Measurements from ENCODE around the gene TMEM54. TPM values are rescaled to one million over a fixed set of nuclear protein-coding genes. Genes with fewer than 3 reads are reported as not detected.

TMEM54 gene
- total and polyA plus RNA-seq, 2 experiments from 2014 or later = 33.7 to 60.4 TPM

- Histone ChIP-seq H3K9me3 (ENCODE audit: low read depth) (no peaks in the 10 kb centered on the region), H3K27me3 (replicated peaks; ENCODE audit: insufficient read depth) (peaks cover 16% of the 10 kb centered on the region; the same call in 1 of the 2 replicates), H3F3A (ENCODE audit: insufficient read depth) (no peaks in the 10 kb centered on the region), H3K4me1 (ENCODE audit: insufficient read depth) (no peaks in the 10 kb centered on the region), H3K27ac (no peak overlapping the region), H3K9me2 (ENCODE audit: insufficient read depth) (no peaks in the 10 kb centered on the region), H3K36me3 (ENCODE audit: low read depth) (no peaks in the 10 kb centered on the region), H3K79me2 (ENCODE audit: insufficient read depth) (no peaks in the 10 kb centered on the region), H4K20me1 (ENCODE audit: insufficient read depth) (no peaks in the 10 kb centered on the region), H3K4me3 (no peak overlapping the region), H3K4me2 (ENCODE audit: unreplicated experiment) (no peak overlapping the region), H3K9ac (no peak overlapping the region), H2AFZ (no peak overlapping the region)
- no peak for DNase-seq
- TF ChIP-seq EZH2 (IDR thresholded peaks at IDR 0.05; ENCODE audit: insufficient read depth, poor library complexity, severe bottlenecking) (no peak), EZH2phosphoT487 (IDR thresholded peaks at IDR 0.05; ENCODE audit: insufficient read depth, low read depth) (no peak)
- in situ Hi-C loops (cut with MboI) = no loop called here
- WGBS, 2 experiments (ENCODE audit: low coverage in 1 of 2, low lambda C conversion rate in 2 of 2, missing lambda C conversion rate in 2 of 2) = 33 to 41% methylated on average over 8 to 12 of the region's 12 CpGs
These were observed 16.5 kb downstream of the TMEM54 start for GRCh38 chr1:32884726-32885125.

GRCh38 chr1:32884032-32884372 is 17.2 kb downstream of the TMEM54 start:
- no peak overlapping the region for H3K27ac ChIP-seq
- no peaks in the 10 kb centered on the region for H3K9me3 ChIP-seq (ENCODE audit: low read depth)
- H3K27me3 ChIP-seq (replicated peaks; ENCODE audit: insufficient read depth) = peaks cover 16% of the 10 kb centered on the region; the same call in 1 of the 2 replicates
- H3K4me3 ChIP-seq = no peak overlapping the region
- no peaks in the 10 kb centered on the region for H3K79me2 ChIP-seq (ENCODE audit: insufficient read depth)
- H3K9ac ChIP-seq = no peak overlapping the region
- no peak overlapping the region for H2AFZ ChIP-seq
- H3K4me1 ChIP-seq (ENCODE audit: insufficient read depth) = no peaks in the 10 kb centered on the region
- in situ Hi-C loops (cut with MboI) = no loop called here
- H3K36me3 ChIP-seq (ENCODE audit: low read depth) = no peaks in the 10 kb centered on the region
- H3F3A ChIP-seq (ENCODE audit: insufficient read depth) = no peaks in the 10 kb centered on the region
- no peak overlapping the region for H3K4me2 ChIP-seq (ENCODE audit: unreplicated experiment)
- TF ChIP-seq EZH2 (IDR thresholded peaks at IDR 0.05; ENCODE audit: insufficient read depth, poor library complexity, severe bottlenecking) (no peak), EZH2phosphoT487 (IDR thresholded peaks at IDR 0.05; ENCODE audit: insufficient read depth, low read depth) (no peak)
- WGBS, 2 experiments (ENCODE audit: low coverage in 1 of 2, low lambda C conversion rate in 2 of 2, missing lambda C conversion rate in 2 of 2) = 41 to 53% methylated on average over 4 of the region's 4 CpGs
- H3K9me2 ChIP-seq (ENCODE audit: insufficient read depth) = no peaks in the 10 kb centered on the region
- DNase-seq = no peak
- no peaks in the 10 kb centered on the region for H4K20me1 ChIP-seq (ENCODE audit: insufficient read depth)

GRCh38 chr1:32883338-32884031 is 17.7 kb downstream of the TMEM54 start:
- no peak for TF ChIP-seq EZH2 (IDR thresholded peaks at IDR 0.05; ENCODE audit: insufficient read depth, poor library complexity, severe bottlenecking)
- no peak for TF ChIP-seq EZH2phosphoT487 (IDR thresholded peaks at IDR 0.05; ENCODE audit: insufficient read depth, low read depth)
- H3K4me3 ChIP-seq = no peak overlapping the region

GRCh38 chr1:32881871-32882850 is 19.0 kb downstream of the TMEM54 start:
- no peaks in the 10 kb centered on the region for H3K79me2 ChIP-seq (ENCODE audit: insufficient read depth)
- H3K27ac ChIP-seq = no peak overlapping the region
- no peaks in the 10 kb centered on the region for H3F3A ChIP-seq (ENCODE audit: insufficient read depth)
- no peaks in the 10 kb centered on the region for H4K20me1 ChIP-seq (ENCODE audit: insufficient read depth)
- H3K4me2 ChIP-seq (ENCODE audit: unreplicated experiment) = no peak overlapping the region
- in situ Hi-C loops (cut with MboI) = no loop called here
- no peak for DNase-seq
- H3K9ac ChIP-seq = no peak overlapping the region
- WGBS, 2 experiments (ENCODE audit: low coverage in 1 of 2, low lambda C conversion rate in 2 of 2, missing lambda C conversion rate in 2 of 2) = 33 to 38% methylated on average over 19 to 22 of the region's 22 CpGs
- H3K36me3 ChIP-seq (ENCODE audit: low read depth) = no peaks in the 10 kb centered on the region
- no peak overlapping the region for H3K4me3 ChIP-seq
- H3K27me3 ChIP-seq (replicated peaks; ENCODE audit: insufficient read depth) = peaks cover 16% of the 10 kb centered on the region; the same call in 1 of the 2 replicates
- H3K9me2 ChIP-seq (ENCODE audit: insufficient read depth) = no peaks in the 10 kb centered on the region
- no peak overlapping the region for H2AFZ ChIP-seq
- H3K9me3 ChIP-seq (ENCODE audit: low read depth) = no peaks in the 10 kb centered on the region
- TF ChIP-seq EZH2 (IDR thresholded peaks at IDR 0.05; ENCODE audit: insufficient read depth, poor library complexity, severe bottlenecking) (no peak), EZH2phosphoT487 (IDR thresholded peaks at IDR 0.05; ENCODE audit: insufficient read depth, low read depth) (no peak)
- H3K4me1 ChIP-seq (ENCODE audit: insufficient read depth) = no peaks in the 10 kb centered on the region

More at GRCh38 chr1:32883338-32884031, 17.7 kb downstream of the TMEM54 start:
- no peaks in the 10 kb centered on the region for H3K4me1 ChIP-seq (ENCODE audit: insufficient read depth)
- H4K20me1 ChIP-seq (ENCODE audit: insufficient read depth) = no peaks in the 10 kb centered on the region
- H3K79me2 ChIP-seq (ENCODE audit: insufficient read depth) = no peaks in the 10 kb centered on the region
- H2AFZ ChIP-seq = no peak overlapping the region
- no peaks in the 10 kb centered on the region for H3K36me3 ChIP-seq (ENCODE audit: low read depth)
- in situ Hi-C loops (cut with MboI) = no loop called here
- WGBS, 2 experiments (ENCODE audit: low coverage in 1 of 2, low lambda C conversion rate in 2 of 2, missing lambda C conversion rate in 2 of 2) = 70 to 72% methylated on average over 7 of the region's 7 CpGs
- no peaks in the 10 kb centered on the region for H3K9me2 ChIP-seq (ENCODE audit: insufficient read depth)
- peaks cover 16% of the 10 kb centered on the region; the same call in 1 of the 2 replicates for H3K27me3 ChIP-seq (replicated peaks; ENCODE audit: insufficient read depth)
- H3K4me2 ChIP-seq (ENCODE audit: unreplicated experiment) = no peak overlapping the region
- no peak overlapping the region for H3K9ac ChIP-seq
- H3F3A ChIP-seq (ENCODE audit: insufficient read depth) = no peaks in the 10 kb centered on the region
- no peak for DNase-seq
- no peak overlapping the region for H3K27ac ChIP-seq
- H3K9me3 ChIP-seq (ENCODE audit: low read depth) = no peaks in the 10 kb centered on the region
